GM21737 (cell line): ENCODE results near the gene ASPHD1.
"Not testable (repeated sequence)": the region's sequence is repeated elsewhere in the genome, so short reads cannot be mapped to it uniquely, and the experiment has no call there.

Experiments
- ATAC-seq: cut with Tn5 transposase; IDR thresholded peaks from one replicate; pipeline ENCODE4 v1.9.1; 2021; ENCODE audit warnings: mild to moderate bottlenecking, moderate library complexity; ENCODE audit not compliant: unreplicated experiment

Gene ASPHD1

DNA sequence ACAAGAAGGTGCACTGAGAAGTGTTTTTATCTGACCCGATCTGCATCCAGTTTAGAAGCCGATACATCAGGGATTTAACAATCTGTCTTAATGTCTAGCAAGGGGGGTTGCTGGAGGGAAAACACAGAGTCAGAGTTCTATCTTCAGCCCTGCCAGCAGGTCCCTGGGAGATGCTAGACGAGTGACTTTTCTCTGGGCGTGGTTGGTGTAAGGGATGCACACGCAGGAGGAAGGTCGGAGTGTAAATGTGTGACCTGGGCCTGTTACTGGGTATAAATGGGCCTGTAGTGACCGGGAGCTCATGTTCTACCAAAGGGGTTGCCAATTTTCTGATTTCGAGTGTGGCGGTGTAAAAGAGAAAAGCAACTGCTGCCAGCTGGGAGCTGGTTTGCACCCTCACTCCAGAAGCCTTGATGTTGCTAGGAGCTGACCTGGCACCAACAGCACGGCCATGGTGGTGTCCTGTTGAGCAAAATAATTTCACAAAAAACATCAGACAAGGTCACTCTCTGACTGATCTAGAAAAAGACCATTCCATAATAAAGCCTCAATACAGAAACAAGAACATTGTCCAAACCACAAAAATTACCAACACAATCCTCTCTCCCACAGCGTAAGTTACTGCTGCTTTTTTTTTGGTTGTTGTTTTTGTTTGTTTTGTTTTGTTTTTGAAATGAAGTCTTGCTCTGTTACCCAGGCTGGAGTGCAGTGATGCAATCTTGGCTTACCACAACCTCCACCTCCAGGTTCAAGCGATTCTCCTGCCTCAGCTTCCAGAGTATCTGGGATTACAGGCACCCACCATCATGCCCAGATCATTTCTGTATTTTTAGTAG, 27.0 kb downstream of the ASPHD1 start:
- no peak for ATAC-seq

DNA sequence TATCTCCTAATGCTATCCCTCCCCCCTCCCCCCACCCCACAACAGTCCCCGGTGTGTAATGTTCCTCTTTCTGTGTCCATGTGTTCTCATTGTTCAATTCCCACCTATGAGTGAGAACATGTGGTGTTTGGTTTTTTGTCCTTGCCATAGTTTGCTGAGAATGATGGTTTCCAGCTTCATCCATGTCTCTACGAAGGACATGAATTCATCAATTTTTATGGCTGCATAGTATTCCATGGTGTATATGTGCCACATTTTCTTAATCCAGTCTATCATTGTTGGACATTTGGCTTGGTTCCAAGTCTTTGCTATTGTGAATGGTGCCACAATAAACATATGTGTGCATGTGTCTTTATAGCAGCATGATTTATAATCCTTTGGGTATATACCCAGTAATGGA, 31.5 kb downstream of the ASPHD1 start:
- not testable (repeated sequence) for ATAC-seq

DNA sequence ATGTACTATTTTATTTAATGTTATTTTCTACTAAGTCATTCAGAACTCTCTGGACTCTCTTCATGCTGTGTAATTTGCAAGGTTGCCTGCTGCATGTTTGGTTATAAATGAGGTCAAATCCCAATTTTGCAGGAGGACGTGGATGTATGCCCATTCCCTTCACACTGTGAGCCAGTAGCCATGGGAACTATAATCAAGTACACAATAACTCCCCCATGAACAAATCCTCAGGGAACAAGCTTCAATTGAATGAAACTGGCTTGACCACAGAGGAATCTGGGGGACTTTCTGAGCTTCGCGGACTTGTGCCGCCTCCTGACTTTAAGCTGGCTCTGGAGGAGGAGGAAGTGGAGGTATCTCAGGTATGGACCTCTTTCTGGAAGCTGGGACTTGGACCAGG, 40.4 kb downstream of the ASPHD1 start:
- no peak for ATAC-seq

DNA sequence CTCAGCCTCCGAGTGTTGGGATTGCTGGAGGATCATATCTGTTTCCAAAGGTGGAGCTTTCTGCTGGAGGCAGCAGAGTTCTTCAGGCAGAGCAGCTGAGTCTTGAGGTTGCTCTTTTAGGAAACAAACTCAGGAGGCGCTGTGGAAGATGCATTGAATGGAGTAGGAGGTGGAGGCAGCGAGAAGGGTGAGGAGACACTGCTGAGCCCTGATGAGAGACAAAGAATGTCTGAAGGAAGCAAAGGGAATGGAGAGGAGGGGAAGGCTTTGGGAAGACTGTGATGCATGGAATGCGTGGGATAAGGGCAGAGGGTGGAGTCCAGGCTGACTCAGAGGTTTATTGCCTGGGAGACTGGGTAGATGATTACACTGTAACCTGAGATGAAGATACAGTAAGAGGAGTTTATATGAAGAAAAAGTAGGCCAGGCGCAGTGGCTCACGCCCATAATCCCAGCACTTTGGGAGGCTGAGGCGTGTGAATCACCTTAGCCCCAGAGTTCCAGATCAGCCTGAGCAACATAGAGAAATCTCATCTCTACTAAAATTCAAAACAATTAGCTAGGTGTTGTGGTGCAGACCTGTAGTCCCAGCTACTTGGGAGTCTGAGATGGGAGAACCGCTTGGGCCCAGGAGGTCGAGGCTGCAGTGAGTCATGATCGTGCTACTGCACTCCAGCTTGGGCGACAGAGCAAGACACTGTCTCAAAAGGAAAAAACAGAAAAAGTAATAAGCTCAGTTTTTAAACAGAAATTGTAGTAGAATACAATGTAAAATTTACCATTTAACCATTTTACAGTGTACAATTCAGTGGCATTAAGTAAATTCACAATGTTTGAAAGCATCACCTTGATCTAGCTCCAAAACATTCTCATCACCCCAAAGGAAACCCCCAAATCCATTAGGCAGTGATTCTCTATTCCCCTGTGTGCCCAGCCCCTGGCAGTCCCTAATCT, 43.8 kb downstream of the ASPHD1 start:
- ATAC-seq: no peak

DNA sequence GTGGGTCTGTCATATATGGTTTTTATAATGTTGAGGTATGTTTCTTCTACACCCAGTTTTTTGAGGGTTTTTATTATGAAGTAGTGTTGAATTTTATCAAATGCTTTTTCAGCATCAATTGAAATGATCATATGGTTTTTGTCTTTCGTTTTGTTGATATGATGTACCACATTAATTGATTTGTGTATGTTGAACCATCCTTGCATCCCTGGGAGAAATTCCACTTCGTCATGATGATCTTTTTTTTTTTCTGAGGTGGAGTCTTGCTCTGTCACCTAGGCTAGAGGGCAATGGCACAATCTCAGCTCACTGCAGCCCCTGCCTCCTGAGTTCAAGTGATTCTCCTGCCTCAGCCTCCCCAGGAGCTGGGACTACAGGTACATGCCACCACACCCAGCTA, 47.6 kb downstream of the ASPHD1 start:
- ATAC-seq: no peak

DNA sequence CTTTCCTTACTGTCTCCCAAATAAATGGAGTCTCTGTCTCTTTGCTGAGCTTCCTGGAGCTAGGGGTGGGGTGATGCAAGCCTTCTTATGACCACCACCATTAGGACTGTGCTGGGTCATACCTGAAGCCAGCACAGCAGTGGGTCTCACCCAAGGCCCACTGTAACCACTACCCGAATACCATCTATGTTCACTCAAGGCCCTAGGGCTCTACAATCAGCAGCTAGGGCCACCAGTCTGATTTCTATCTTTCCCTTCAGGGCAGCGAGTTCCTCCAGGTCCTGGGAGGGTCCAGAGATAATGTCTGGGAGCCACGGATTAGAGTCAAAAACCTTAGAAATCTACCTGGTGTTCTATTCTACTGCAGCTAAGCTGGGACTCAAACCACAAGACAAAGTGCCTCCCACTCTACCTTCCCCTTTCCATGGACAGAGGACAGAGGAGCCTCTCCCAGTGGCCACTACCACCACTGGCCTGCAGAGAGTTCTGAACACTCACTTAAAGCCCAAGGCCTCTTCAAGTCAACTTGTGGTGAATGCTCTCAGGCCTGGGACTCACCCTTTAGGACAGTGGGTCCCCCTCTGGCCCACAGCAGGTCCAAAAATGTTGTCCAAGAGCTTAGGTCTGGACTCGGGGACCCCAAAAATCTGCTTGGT, 50.6 kb downstream of the ASPHD1 start:
- ATAC-seq: no peak

DNA sequence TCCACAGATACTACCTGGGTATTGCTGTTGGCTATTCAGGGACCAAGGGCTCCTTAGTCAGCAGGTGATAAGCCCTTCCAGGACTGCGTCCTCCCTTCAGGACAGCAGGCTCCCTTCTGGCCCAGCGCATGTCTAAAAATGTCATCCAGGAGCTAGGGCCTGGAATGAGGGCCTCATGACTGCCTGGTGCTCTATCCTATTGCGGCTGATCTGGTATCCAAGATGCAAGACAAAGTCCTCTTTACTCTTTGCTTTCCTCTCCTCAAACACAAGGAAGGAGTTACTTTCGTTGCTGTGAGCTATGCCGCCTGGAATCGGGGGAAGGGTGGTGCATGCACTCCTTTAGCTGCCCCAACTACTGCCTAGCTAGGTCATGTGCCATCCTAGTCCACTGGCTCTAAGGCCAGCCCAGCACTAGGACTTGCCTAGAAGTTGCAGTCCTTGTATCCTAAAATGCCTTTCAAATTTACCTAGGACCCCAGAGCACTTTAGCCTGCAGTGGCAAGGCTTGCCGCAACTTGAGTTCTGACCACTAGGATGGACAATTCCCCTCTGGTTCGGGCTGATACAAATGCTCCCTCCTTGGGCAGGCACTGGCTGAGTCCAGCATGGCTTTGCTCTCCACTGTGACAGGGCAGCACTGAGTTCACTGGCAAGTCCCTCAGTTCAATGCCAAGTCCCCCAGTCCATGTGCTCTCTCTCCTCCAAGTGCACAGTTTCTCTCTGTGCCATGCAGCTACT, 51.5 kb downstream of the ASPHD1 start:
- no peak for ATAC-seq
